ENCODE data around the gene COL4A2.

GRCh38 chr13:110390567-110390966, 83.5 kb downstream of the COL4A2 start:
- TF ChIP-seq CTCF (IDR thresholded peaks at IDR 0.05; ENCODE audit: low read length), result no peak
- TF ChIP-seq EZH2 (IDR thresholded peaks at IDR 0.05; ENCODE audit: borderline replicate concordance, low read length), result no peak
